GM11168 (cell line): ENCODE data around the gene KLF11.
"Not testable (repeated sequence)": the region's sequence is repeated elsewhere in the genome, so short reads cannot be mapped to it uniquely, and the experiment has no call there.

Source experiments
- in situ Hi-C: fragments of 300-500 bp; cut with MboI; formaldehyde crosslinking; loops from one replicate; pipeline ENCODE4 v1.12.0; 2022; ENCODE audit warnings: low sequenced_read_pairs; ENCODE audit not compliant: unreplicated experiment

KLF11 gene

DNA sequence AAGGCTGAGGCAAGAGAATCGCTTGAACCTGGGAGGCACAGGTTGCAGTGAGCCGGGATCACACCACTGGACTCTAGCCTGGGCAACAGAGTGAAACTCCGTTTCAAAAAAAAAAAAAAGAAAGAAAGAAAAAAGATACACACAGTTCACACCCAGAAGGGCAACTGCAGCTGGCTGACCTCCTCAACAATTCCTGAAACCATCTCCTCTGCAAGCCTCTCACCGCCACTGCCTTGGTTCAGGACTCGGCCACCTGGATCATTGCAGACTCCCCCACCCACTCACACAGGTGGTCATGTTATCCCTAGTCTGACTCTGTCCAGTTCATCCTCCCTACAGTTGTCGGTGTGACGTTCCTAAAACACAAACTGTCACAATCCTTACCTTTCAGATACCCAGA is 34.7 kb downstream of the KLF11 start:
- in situ Hi-C loops, result no loop called here

GRCh38 chr2:10078704-10079265 is 35.4 kb downstream of the KLF11 start:
- in situ Hi-C loops, result no loop called here

DNA sequence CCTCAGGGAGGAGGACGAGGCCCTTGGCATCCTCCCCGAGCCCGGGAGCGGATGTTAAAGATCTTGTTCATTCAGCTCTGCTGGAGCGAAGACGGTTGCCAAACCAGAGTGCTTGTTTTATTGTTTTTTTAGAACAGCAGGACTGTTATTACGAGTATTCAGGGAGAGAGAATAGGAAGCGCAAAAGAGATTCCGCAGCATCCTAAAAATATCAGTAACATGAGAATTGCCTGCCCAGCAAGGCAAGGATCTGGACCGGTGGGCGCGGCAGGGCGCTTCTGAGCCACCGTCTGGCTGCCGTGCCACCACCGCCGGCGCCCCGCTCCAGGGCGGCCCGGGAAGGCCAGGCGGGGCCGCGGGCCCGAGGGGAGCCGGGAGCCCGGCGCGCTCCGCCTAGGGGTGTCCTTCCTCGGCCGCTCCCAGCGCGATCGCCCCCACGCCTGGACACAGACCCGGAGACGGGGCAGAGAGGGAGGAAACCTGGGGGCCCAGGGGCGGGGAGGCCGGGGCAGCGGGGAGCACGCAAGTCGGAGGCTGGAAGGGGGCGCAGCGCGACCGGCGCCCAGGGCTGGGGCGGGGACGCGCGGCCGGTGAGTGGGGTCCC is 36.0 kb downstream of the KLF11 start:
- in situ Hi-C loops, result no loop called here

DNA sequence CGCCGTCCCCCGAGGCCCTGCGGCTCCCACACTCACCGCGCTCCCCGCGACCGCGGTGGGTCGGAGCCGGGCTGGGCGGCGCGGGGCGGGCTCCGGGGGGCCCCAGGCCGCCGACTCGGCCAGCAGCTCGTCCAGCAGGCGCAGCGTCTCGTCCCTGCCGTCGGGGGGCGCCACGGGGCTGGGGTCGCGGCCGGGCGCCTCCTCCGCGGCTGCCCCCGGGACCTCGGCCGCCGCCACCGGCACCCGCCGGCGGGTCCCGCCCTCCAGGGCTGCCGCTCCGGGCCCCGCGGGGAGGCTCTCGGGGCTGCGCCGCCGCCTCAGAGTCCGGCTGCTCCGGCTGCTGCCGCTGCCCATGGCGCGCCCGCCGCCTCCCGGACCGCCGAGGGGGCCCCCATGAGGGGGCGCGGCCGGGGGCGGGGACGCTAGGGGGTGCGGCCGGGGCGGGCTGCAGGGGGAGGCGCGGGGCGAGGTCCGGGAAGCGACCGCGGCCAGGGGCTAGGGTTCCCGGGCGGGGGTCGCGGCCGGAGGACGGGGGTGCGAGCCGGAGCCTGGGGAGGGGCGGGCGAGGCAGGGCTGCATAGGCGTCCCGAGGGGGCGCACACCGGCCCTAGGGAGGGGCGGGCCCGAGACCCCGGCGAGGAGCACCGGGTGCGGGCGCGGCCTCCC is 36.7 kb downstream of the KLF11 start, which contains the start of gene CYS1:
Gene CYS1 (minus strand): TSS at position 542 of the 666 bp plus-strand sequence. CDS start 188 bp downstream, at position 354.
- in situ Hi-C loops, result no loop called here

GRCh38 chr2:10080536-10081304 is 37.4 kb downstream of the KLF11 start:
- in situ Hi-C loops, result no loop called here

- in situ Hi-C loops, result no loop called here
Measured at GRCh38 chr2:10083046-10083445, 39.7 kb downstream of the KLF11 start.

DNA sequence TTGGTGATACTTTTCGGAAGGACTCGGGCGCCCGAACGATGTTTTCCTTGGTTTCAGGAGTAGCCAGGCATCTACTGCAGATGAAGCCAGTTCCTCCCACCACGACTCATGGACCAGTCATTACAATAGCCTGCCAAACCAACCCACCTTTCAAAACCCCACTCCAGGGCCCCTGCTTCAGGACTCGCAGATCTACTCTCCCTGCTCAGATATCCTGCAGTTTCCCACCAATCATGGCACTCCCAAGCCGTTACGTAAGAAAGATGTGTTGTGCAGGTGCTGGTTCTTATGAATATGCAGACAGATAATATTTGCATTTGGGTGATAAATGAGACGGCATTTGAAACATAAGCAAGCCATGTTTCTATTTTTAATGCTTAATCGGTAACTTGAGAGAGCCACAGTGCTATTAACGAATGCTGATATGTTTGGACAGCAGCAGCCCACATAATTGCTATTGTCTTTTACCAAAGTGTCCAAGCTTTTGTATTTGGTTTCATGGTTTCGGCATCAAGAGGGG is 40.4 kb downstream of the KLF11 start:
- in situ Hi-C loops, result no loop called here

- in situ Hi-C loops, result no loop called here
Measured at GRCh38 chr2:10084223-10084865, 41.0 kb downstream of the KLF11 start.

- in situ Hi-C loops, result no loop called here
Measured at GRCh38 chr2:10085043-10085667, 41.8 kb downstream of the KLF11 start.

DNA sequence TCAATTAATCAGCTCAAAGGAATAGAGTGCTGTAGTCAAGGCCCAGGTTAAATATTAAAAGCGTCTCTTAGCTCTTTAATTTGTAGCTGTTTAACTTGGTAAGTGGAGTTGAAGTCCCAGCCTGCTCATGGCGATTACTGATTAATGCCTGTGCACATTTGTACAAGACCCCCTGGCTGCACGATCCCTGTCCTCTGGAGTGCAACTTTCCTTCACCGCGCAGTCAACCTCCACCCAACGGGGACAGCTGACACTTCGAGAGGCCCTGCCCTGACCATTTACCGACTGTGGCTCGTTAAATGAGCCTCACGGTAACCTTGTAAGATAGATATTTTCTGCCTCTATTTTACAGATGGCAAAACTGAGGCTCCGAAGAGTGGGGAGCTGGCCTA is 42.3 kb downstream of the KLF11 start:
- in situ Hi-C loops, result no loop called here

DNA sequence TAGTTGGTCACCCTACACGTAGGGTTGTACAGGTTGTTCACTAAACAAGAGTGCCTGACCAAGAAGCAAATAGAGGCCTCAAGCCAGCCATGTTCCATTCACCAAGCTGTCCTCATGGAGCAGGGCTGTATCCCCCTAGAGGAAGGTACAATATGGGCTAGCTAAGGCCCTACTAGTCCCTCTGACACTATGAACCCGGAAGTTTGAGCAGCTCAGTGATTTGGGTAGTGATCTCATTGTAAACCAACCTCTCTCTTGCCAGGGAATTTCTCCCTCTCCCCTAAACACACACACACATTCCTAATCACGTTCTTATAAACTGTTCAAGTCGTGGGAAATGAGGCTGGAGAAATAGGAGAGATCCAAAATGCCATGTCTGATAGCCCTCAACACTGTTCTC is 43.6 kb downstream of the KLF11 start:
- in situ Hi-C loops, result no loop called here

GRCh38 chr2:10087360-10087759 is 44.0 kb downstream of the KLF11 start:
- in situ Hi-C loops, result no loop called here

DNA sequence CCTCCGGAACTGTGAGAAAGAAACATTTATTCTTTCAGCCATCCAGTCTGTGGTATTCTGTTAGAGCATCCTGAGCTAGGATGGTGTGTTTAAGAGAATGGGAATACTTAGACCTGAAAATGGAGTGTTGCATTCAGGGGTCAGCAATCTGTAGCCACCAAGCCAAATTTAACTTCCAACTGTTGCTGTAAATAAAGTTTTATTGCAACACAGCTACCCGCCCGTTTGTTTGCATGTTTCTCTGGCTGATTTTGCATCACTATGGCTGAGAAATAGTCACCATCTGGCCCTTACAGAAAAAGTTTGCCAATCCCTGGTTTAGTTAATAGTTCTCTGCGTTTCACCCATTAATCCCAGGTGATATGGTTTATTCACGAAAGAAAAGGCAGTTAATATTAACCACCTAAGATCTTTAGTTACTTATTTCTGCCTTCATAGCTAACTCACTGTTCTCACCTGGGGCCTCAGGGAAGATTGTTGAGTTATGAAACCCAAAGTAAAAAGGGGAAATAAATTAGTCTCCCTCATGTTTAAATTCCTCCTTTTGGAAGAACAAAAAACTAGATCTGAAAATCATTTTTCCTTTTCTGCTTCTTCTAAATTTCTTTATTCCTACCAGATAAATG is 46.3 kb downstream of the KLF11 start:
- in situ Hi-C loops, result no loop called here

DNA sequence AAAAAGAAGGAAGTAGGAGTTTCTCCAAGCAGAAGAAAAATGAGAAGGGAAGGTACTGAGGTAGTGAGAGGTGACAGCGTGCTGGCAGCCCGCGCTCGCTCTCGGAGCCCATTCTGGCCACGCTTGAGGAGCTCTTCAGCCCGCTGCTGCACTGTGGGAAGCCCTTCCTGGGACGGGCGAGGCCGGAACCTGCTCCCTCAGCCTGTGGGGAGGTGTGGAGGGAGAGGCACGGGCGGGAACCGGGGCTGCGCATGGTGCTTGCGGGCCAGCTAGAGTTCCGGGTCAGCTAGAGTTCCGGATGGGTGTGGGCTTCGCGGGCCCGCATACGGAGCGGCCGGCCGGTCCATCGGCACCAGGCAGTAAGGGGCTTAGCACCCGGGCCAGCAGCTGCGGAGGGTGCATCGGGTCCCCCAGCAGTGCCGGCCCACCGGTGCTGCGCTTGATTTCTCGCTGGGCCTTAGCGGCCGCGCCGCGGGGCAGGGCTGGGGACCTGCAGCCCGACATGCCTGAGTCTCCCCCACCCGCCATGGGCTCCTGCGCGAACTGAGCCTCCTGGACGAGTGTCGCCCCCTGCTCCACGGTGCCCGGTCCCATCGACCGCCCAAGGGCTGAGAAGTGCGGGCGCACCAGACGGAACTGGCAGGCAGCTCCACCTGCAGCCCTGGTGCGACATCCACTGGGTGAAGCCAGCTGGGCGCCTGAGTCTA is 48.0 kb downstream of the KLF11 start:
- in situ Hi-C loops, result no loop called here

- in situ Hi-C loops, result not testable (repeated sequence)
Measured at GRCh38 chr2:10091889-10092244, 48.5 kb downstream of the KLF11 start.

- in situ Hi-C loops, result no loop called here
Measured at GRCh38 chr2:10094271-10094814, 51.0 kb downstream of the KLF11 start.

GRCh38 chr2:10095175-10095574 is 51.8 kb downstream of the KLF11 start:
- in situ Hi-C loops, result no loop called here

- in situ Hi-C loops, result no loop called here
Measured at GRCh38 chr2:10096641-10097040, 53.3 kb downstream of the KLF11 start.
